Mammary epithelial cell (primary cell): Measurements from ENCODE around the gene PGAM5.
"Not testable (repeated sequence)": the region's sequence is repeated elsewhere in the genome, so short reads cannot be mapped to it uniquely, and the experiment has no call there.

Experiments
- CTCF ChIP-seq, 2 donors: IDR thresholded peaks in 1 of 2; conservative IDR thresholded peaks in 1 of 2; 2 replicates each; pipeline ENCODE4 v1.5.1; 2011 to 2012; ENCODE audit warnings: inconsistent platforms in 2 of 2, low read length in 2 of 2, mild to moderate bottlenecking in 2 of 2, control low read depth in 1 of 2, low read depth in 1 of 2; ENCODE audit not compliant: insufficient read depth in 1 of 2; ENCODE audit errors: extremely low read depth in 1 of 2
- EZH2 ChIP-seq: IDR thresholded peaks from 2 replicates; pipeline ENCODE4 v1.6.1; 2012; ENCODE audit warnings: low read length, inconsistent platforms, borderline replicate concordance

- TF ChIP-seq CTCF (conservative IDR thresholded peaks at IDR 0.05 in 1 of 2, IDR thresholded peaks at IDR 0.05 in 1 of 2; ENCODE audit: extremely low read depth in 1 of 2, insufficient read depth in 1 of 2, low read depth in 1 of 2, low read length in 2 of 2); EZH2: not testable (repeated sequence)
Measured at GRCh38 chr12:132753670-132754069, 43.0 kb downstream of the PGAM5 start.
